Measurements from ENCODE around the gene VAV3. TPM values are rescaled to one million over a fixed set of nuclear protein-coding genes. Genes with fewer than 3 reads are reported as not detected.

Gene VAV3
- total RNA-seq, 1 donor from 2014 or later = 29.1 TPM

DNA sequence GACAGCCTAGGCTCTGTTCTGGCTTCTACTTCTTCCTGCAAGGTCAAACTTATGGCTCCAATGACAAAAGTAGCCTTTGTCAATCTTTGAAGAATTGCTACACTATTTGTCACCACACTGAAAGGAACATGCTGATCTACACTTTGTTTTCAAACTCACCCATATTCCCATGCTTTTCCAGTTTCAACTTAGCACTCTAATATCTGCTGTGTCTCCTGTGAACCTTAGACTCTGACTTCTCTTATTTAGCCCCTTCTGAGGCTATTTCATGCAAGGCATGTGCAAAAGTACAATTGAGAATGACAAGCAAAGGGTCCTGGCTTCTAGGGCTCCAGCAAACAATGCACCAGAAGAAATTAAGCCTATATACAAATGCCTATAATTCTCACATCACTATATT lies 374.9 kb downstream of the VAV3 start:
- Mint-ChIP-seq H3K36me3 (ENCODE audit: low read depth) (peaks cover 66% of the 10 kb centered on the region), H3K27ac (no peak overlapping the region), H3K4me1 (peaks cover 15% of the 10 kb centered on the region), H3K4me3 (no peak overlapping the region), H3K9me3 (no peaks in the 10 kb centered on the region), H3K27me3 (no peaks in the 10 kb centered on the region)
- TF ChIP-seq, protein P1, sequence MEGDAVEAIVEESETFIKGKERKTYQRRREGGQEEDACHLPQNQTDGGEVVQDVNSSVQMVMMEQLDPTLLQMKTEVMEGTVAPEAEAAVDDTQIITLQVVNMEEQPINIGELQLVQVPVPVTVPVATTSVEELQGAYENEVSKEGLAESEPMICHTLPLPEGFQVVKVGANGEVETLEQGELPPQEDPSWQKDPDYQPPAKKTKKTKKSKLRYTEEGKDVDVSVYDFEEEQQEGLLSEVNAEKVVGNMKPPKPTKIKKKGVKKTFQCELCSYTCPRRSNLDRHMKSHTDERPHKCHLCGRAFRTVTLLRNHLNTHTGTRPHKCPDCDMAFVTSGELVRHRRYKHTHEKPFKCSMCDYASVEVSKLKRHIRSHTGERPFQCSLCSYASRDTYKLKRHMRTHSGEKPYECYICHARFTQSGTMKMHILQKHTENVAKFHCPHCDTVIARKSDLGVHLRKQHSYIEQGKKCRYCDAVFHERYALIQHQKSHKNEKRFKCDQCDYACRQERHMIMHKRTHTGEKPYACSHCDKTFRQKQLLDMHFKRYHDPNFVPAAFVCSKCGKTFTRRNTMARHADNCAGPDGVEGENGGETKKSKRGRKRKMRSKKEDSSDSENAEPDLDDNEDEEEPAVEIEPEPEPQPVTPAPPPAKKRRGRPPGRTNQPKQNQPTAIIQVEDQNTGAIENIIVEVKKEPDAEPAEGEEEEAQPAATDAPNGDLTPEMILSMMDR (IDR thresholded peaks at IDR 0.05) = no peak
- DNase-seq (no peak), ATAC-seq (ENCODE audit: low read depth) (no peak)
- ChIA-PET POLR2A (no interaction called here), CTCF (no interaction called here)
- intact Hi-C loops (cut with micrococcal nuclease) = no loop called here

DNA sequence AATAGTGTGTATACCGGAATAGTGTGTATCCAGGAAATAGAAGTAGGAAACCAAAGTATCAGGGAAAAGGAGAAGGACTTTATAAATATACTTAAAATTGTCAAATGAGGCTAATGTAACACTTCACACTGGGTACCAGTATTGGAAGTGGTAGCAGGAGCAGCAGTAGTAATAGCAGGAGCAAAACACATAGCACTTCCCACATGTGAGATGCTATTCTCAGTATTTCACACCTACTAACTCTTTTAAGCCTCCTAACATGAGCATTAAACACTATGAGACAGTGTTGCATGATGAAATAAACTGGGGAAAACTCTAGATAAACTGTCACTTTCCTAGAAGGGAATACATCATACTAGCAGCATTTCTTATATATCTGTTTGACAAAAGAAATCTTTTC lies 376.7 kb downstream of the VAV3 start:
- H3K9me3 Mint-ChIP-seq = no peaks in the 10 kb centered on the region
- intact Hi-C loops (cut with micrococcal nuclease) = no loop called here
- no peak overlapping the region for H3K27ac Mint-ChIP-seq

DNA sequence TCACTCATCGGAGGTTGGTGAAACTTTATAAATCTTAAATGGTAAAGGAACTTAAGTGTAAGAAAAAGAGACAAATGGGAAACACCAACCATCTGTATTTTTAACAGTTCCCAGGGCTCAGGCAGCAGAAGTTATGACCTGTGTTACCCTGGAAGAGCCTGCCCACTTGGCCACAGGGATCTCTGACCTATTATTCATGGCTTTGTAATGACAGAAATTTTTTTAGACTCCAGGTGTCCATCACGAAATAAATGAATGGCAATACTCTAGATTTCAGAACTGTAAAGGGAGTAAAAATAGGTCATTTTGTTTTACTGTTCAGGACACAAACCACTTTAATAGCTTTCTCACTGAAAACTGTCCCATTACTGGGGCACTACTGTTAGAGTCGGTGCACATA lies 389.8 kb downstream of the VAV3 start:
- ChIA-PET POLR2A (no interaction called here), CTCF (no interaction called here)
- intact Hi-C loops (cut with micrococcal nuclease) = no loop called here
- Mint-ChIP-seq H3K9me3 (no peaks in the 10 kb centered on the region), H3K4me3 (no peak overlapping the region), H3K27me3 (no peaks in the 10 kb centered on the region), H3K27ac (no peak overlapping the region), H3K36me3 (ENCODE audit: low read depth) (peaks cover 85% of the 10 kb centered on the region), H3K4me1 (no peaks in the 10 kb centered on the region)
- DNase-seq (no peak), ATAC-seq (ENCODE audit: low read depth) (no peak)
- TF ChIP-seq, protein P1 (IDR thresholded peaks at IDR 0.05) = no peak

More for the DNA sequence above, 376.7 kb downstream of the VAV3 start:
- POLR2A ChIA-PET = no interaction called here
- CTCF ChIA-PET = no interaction called here
- no peaks in the 10 kb centered on the region for H3K27me3 Mint-ChIP-seq
- ATAC-seq (ENCODE audit: low read depth) (no peak), DNase-seq (no peak)
- no peak overlapping the region for H3K4me3 Mint-ChIP-seq
- H3K4me1 Mint-ChIP-seq = peaks cover 13% of the 10 kb centered on the region
- TF ChIP-seq, protein P1 (IDR thresholded peaks at IDR 0.05) = no peak
- H3K36me3 Mint-ChIP-seq (ENCODE audit: low read depth) = peaks cover 61% of the 10 kb centered on the region

DNA sequence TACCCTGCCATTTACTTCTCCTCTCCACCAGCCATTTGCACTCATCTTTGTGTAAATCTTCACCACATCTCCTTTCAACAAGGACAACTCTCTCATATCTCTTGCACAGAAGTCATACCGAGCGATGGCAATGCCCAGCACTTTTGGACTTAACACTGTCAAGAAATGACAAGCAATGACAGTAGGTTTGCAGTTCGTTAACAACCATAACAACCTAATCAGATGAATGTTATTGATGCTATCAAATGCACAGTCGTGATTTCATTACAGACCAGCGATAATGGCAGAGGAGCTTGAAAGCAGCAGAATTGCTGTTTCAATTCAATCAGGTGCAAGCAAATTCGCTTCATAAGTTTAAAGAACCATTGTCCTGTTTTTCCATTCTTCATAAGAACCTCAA lies 390.9 kb downstream of the VAV3 start:
- Mint-ChIP-seq H3K9me3 (no peaks in the 10 kb centered on the region), H3K4me3 (no peak overlapping the region), H3K27me3 (no peaks in the 10 kb centered on the region), H3K4me1 (no peaks in the 10 kb centered on the region), H3K36me3 (ENCODE audit: low read depth) (peaks cover 76% of the 10 kb centered on the region), H3K27ac (no peak overlapping the region)
- CTCF ChIA-PET = no interaction called here
- intact Hi-C loops (cut with micrococcal nuclease) = no loop called here
- ATAC-seq (ENCODE audit: low read depth) = no peak
- TF ChIP-seq, protein P1 (IDR thresholded peaks at IDR 0.05) = no peak
- POLR2A ChIA-PET = no interaction called here
- DNase-seq = no peak

DNA sequence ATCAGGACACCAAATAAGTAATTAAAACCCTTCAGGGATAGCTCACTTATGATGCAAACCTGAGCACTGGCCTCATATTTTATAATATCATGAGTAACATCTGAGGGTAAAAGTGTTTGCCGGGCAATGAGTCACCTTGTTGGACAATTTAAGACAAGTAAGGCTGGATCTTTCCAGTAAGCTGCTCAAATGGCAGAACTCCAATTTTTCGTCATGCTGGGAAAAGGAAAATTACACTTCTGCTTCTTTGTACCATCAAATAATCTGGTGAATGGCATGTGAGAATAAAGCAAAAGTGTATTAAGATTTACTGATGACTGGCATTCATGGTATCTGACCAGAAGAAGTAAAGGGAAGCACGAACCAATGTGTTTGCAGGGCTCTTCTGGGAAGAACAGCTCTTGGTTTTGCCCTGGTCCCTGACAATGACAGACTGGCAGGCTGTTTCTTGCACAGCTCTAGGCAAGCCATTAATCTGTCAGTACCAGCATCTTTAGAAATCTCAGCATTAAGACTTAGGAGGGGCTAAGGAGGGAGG lies 392.2 kb downstream of the VAV3 start:
- CTCF ChIA-PET = no interaction called here
- no peaks in the 10 kb centered on the region for H3K9me3 Mint-ChIP-seq
- H3K4me3 Mint-ChIP-seq = no peak overlapping the region

More for the DNA sequence above, 392.2 kb downstream of the VAV3 start:
- intact Hi-C loops (cut with micrococcal nuclease) = no loop called here
- no peak for ATAC-seq (ENCODE audit: low read depth)
- H3K36me3 Mint-ChIP-seq (ENCODE audit: low read depth) = peaks cover 66% of the 10 kb centered on the region
- TF ChIP-seq, protein P1 (IDR thresholded peaks at IDR 0.05) = no peak
- H3K27ac Mint-ChIP-seq = no peak overlapping the region
- no peaks in the 10 kb centered on the region for H3K27me3 Mint-ChIP-seq
- DNase-seq = no peak
- H3K4me1 Mint-ChIP-seq = no peaks in the 10 kb centered on the region
- POLR2A ChIA-PET = no interaction called here

All from activated B cell treated with CpG ODN at 0.5 μM for 24 hours (primary cell).